GM21528 (cell line): ENCODE data around the gene CCDC195.

ENCODE experiments used
- ATAC-seq: cut with Tn5 transposase; IDR thresholded peaks from one replicate; pipeline ENCODE4 v1.9.1; 2021; ENCODE audit warnings: mild to moderate bottlenecking, moderate library complexity; ENCODE audit not compliant: unreplicated experiment, low FRiP score

The CCDC195 gene

GRCh38 chr2:224716201-224716600 lies at the start of gene CCDC195:
TSS of gene CCDC195 (minus strand) at chr2:224716365. CDS start at chr2:224716365, 0 bp downstream.
- ATAC-seq: no peak

- ATAC-seq: peak; percentile 63
These were observed 48.5 kb upstream of the CCDC195 start for GRCh38 chr2:224764565-224765236.

- ATAC-seq: no peak
These were observed 41.9 kb upstream of the CCDC195 start for GRCh38 chr2:224757934-224758548.

GRCh38 chr2:224753743-224754540 lies 37.8 kb upstream of the CCDC195 start:
- no peak for ATAC-seq

GRCh38 chr2:224751996-224752698 lies 36.0 kb upstream of the CCDC195 start:
- peak; percentile 57 for ATAC-seq

- no peak for ATAC-seq
These were observed 33.0 kb upstream of the CCDC195 start for GRCh38 chr2:224749136-224749535.

- ATAC-seq: no peak
These were observed 31.6 kb upstream of the CCDC195 start for GRCh38 chr2:224747765-224748164.

GRCh38 chr2:224736227-224736626 lies 20.1 kb upstream of the CCDC195 start:
- no peak for ATAC-seq

GRCh38 chr2:224734949-224735348 lies 18.8 kb upstream of the CCDC195 start:
- no peak for ATAC-seq

GRCh38 chr2:224731665-224732064 lies 15.5 kb upstream of the CCDC195 start:
- no peak for ATAC-seq

GRCh38 chr2:224729435-224729834 lies 13.3 kb upstream of the CCDC195 start:
- ATAC-seq: no peak

GRCh38 chr2:224724331-224724730 lies 8.2 kb upstream of the CCDC195 start:
- ATAC-seq: no peak

GRCh38 chr2:224723586-224724217 lies 7.5 kb upstream of the CCDC195 start:
- ATAC-seq: no peak

- no peak for ATAC-seq
These were observed 6.6 kb upstream of the CCDC195 start for GRCh38 chr2:224722770-224723169.

GRCh38 chr2:224722250-224722649 lies 6.1 kb upstream of the CCDC195 start:
- no peak for ATAC-seq

GRCh38 chr2:224716921-224717320 lies 756 bp upstream of the CCDC195 start:
- ATAC-seq: no peak

GRCh38 chr2:224711859-224712665 lies 4.1 kb downstream of the CCDC195 start:
- ATAC-seq: no peak

- no peak for ATAC-seq
These were observed 4.8 kb downstream of the CCDC195 start for GRCh38 chr2:224711381-224711780.

GRCh38 chr2:224709301-224709700 lies 6.9 kb downstream of the CCDC195 start:
- ATAC-seq: no peak

GRCh38 chr2:224694502-224694901 lies 21.7 kb downstream of the CCDC195 start:
- no peak for ATAC-seq
